ENCODE data around the gene GNA14.
"Not testable (repeated sequence)": the region's sequence is repeated elsewhere in the genome, so short reads cannot be mapped to it uniquely, and the experiment has no call there.

GNA14 gene

GRCh38 chr9:77643871-77644270, 4.3 kb downstream of the GNA14 start:
- no peak for FAIRE-seq
- no peak for DNase-seq (ENCODE audit: low spot score)

- FAIRE-seq (no peak), DNase-seq (ENCODE audit: low spot score) (no peak)
Observed at GRCh38 chr9:77640741-77641580, 7.2 kb downstream of the GNA14 start.

GRCh38 chr9:77632652-77633051, 15.5 kb downstream of the GNA14 start:
- DNase-seq (ENCODE audit: low spot score) (no peak), FAIRE-seq (no peak)

GRCh38 chr9:77628864-77629263, 19.3 kb downstream of the GNA14 start:
- not testable (repeated sequence) for DNase-seq (ENCODE audit: low spot score); FAIRE-seq

- no peak for FAIRE-seq
- DNase-seq (ENCODE audit: low spot score): no peak
Observed at GRCh38 chr9:77616191-77616590, 31.9 kb downstream of the GNA14 start.

- FAIRE-seq: no peak
Observed at GRCh38 chr9:77614645-77615044, 33.5 kb downstream of the GNA14 start.

GRCh38 chr9:77606526-77606925, 41.6 kb downstream of the GNA14 start:
- no peak for FAIRE-seq
- DNase-seq (ENCODE audit: low spot score): no peak

More at GRCh38 chr9:77614645-77615044, 33.5 kb downstream of the GNA14 start:
- no peak for DNase-seq (ENCODE audit: low spot score)

GRCh38 chr9:77605449-77606220, 42.5 kb downstream of the GNA14 start:
- FAIRE-seq (no peak), DNase-seq (ENCODE audit: low spot score) (no peak)

- no peak for FAIRE-seq
- no peak for DNase-seq (ENCODE audit: low spot score)
Observed at GRCh38 chr9:77604316-77604715, 43.8 kb downstream of the GNA14 start.

GRCh38 chr9:77602852-77603251, 45.3 kb downstream of the GNA14 start:
- DNase-seq (ENCODE audit: low spot score) (no peak), FAIRE-seq (no peak)

GRCh38 chr9:77601476-77602099, 46.5 kb downstream of the GNA14 start:
- no peak for FAIRE-seq
- no peak for DNase-seq (ENCODE audit: low spot score)

GRCh38 chr9:77600810-77601209, 47.3 kb downstream of the GNA14 start:
- DNase-seq (ENCODE audit: low spot score): no peak

GRCh38 chr9:77599492-77599891, 48.6 kb downstream of the GNA14 start:
- DNase-seq (ENCODE audit: low spot score) (no peak), FAIRE-seq (no peak)

More at GRCh38 chr9:77600810-77601209, 47.3 kb downstream of the GNA14 start:
- FAIRE-seq: no peak

GRCh38 chr9:77598991-77599390, 49.1 kb downstream of the GNA14 start:
- no peak for FAIRE-seq
- no peak for DNase-seq (ENCODE audit: low spot score)

- DNase-seq (ENCODE audit: low spot score) (no peak), FAIRE-seq (no peak)
Observed at GRCh38 chr9:77598524-77598923, 49.6 kb downstream of the GNA14 start.

- no peak for FAIRE-seq
- DNase-seq (ENCODE audit: low spot score): no peak
Observed at GRCh38 chr9:77597057-77597456, 51.1 kb downstream of the GNA14 start.

- DNase-seq (ENCODE audit: low spot score) (no peak), FAIRE-seq (no peak)
Observed at GRCh38 chr9:77595426-77596095, 52.6 kb downstream of the GNA14 start.

GRCh38 chr9:77594963-77595362, 53.2 kb downstream of the GNA14 start:
- no peak for FAIRE-seq
- no peak for DNase-seq (ENCODE audit: low spot score)

GRCh38 chr9:77593528-77593927, 54.6 kb downstream of the GNA14 start:
- no peak for FAIRE-seq
- no peak for DNase-seq (ENCODE audit: low spot score)

- FAIRE-seq (no peak), DNase-seq (ENCODE audit: low spot score) (no peak)
Observed at GRCh38 chr9:77592476-77592875, 55.6 kb downstream of the GNA14 start.

- no peak for DNase-seq (ENCODE audit: low spot score)
- no peak for FAIRE-seq
Observed at GRCh38 chr9:77589046-77589795, 58.9 kb downstream of the GNA14 start.

Measured in RCC 7860 (cell line).